GM18520 (cell line): Measurements from ENCODE around the gene FAM184A.

Experiments
- ATAC-seq: cut with Tn5 transposase; IDR thresholded peaks from one replicate; pipeline ENCODE4 v1.9.1; 2021; ENCODE audit not compliant: unreplicated experiment

FAM184A gene

DNA sequence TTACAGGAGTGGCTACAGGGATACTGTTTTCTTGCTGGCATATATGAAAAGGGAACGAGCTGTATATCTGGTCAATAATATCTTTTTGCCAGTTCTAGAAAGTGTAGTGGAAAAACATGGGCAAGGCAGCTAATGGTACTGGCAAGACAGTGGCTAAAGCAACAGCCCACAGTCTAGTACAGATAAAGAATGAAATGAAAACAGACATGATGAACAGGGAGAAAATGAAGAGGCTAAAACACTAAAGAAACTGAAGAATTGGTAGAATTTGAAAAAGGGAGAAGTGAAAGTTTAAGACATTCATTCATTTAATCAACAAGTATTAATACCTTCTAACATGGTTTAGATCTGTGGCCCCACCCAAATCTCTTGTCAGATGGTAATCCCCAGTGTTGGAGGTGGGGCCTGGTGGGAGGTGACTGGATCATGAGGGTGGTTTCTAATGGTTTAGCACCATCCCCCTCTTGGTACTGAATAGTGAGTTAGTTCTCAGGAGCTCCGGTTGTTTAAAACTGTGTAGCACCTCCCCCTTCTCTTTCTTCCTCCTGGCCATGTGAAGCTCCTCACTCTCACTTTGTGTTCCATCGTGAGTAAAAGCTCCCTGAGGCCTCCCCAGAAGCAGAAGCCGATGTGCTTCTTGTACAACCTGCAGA, 18.1 kb downstream of the FAM184A start:
- ATAC-seq: no peak

GRCh38 chr6:119055069-119055468, 23.4 kb downstream of the FAM184A start:
- no peak for ATAC-seq

DNA sequence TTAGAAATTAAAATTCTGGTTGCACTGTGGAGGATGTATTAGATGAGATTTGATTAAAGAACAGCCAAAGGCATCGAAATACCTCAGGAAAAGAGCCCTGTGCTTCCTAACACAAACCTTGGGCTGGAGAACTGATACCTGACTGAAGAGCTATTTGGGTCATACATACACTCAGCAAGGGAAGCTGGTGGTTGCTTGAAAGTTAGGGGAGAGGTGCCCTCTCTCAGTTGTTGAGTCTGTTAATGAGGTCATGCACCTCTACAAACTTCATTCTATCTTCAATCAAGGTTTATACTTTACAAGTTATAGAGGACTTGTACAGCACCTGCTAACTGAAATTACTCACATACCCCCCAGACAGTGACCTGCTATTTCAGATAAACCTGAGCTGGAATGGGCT, 25.5 kb downstream of the FAM184A start:
- no peak for ATAC-seq

GRCh38 chr6:119052292-119052889, 26.1 kb downstream of the FAM184A start:
- no peak for ATAC-seq

- no peak for ATAC-seq
Observed at GRCh38 chr6:119044255-119044654, 34.2 kb downstream of the FAM184A start.

GRCh38 chr6:119043783-119044182, 34.7 kb downstream of the FAM184A start:
- peak; percentile 80 for ATAC-seq

GRCh38 chr6:119043265-119043664, 35.2 kb downstream of the FAM184A start:
- ATAC-seq: no peak

- ATAC-seq: no peak
Observed at GRCh38 chr6:119040636-119041035, 37.8 kb downstream of the FAM184A start.

GRCh38 chr6:119040229-119040628, 38.2 kb downstream of the FAM184A start:
- ATAC-seq: no peak

DNA sequence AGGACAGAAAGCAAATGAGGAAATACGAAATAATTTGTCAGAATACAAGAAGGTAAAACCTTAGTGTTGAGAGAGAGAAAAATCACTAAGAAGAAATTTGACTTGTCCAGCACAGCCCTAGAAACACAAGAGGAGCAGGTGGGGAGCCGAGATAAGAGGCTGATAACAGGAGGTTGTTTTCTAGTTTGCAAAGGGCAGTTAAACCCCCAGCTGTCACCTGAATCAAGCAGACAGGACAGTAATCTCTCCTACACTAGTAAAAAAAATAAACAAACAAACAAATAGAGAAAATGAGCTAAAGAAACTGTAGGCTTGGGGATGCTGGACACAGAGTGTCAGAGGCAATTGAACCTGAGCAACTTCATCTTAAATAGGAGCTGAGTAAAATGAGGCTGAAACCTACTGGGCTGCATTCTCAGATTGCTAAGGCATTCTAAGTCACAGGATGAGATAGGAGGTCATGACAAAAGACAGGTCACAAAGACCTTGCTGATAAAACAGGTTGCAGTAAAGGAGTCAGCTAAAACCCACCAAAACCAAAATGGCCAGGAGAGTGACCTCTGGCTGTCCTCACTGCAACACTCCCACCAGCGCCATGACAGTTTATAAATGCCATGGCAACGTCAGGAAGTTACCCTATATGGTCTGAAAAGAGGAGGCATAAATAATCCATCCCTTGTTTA, 40.4 kb downstream of the FAM184A start:
- no peak for ATAC-seq

GRCh38 chr6:119037264-119037663, 41.2 kb downstream of the FAM184A start:
- ATAC-seq: no peak

DNA sequence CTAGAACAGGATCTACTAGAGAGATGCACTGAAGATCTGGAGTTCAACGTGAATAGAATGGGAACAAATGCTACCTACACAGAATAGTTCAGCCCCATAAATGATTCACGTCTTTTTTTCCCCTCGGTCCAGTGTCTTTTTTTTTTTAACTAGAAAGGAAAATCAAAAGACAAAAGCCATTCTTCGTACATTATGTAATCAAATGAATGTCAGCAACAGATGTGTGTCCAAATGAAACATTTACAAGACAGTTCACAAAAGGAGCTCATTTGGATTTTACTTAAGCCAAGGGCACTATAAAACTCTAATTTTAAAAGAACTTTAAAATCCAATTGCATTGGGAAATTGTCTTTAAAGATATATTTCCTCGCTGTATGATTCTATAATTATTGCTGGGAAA, 42.4 kb downstream of the FAM184A start:
- no peak for ATAC-seq

DNA sequence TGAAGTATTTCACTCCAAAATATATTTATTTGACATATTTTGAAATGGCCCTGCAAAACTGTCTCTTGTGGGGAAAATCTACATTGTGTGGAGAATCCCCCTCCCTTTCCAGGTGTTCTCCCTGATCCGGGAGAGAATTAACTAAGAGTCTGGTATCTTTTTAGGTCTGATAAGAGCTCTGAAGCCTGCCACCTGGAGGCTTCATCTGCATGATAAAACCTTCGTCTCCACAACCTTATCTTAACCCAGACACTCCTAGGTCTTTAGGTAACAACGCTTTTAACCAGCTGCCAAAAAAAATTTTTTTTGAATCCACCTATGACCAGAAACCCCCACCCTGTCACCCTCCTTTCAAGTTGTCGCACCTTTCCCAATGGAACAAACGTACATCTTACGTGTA, 43.0 kb downstream of the FAM184A start:
- ATAC-seq: no peak

DNA sequence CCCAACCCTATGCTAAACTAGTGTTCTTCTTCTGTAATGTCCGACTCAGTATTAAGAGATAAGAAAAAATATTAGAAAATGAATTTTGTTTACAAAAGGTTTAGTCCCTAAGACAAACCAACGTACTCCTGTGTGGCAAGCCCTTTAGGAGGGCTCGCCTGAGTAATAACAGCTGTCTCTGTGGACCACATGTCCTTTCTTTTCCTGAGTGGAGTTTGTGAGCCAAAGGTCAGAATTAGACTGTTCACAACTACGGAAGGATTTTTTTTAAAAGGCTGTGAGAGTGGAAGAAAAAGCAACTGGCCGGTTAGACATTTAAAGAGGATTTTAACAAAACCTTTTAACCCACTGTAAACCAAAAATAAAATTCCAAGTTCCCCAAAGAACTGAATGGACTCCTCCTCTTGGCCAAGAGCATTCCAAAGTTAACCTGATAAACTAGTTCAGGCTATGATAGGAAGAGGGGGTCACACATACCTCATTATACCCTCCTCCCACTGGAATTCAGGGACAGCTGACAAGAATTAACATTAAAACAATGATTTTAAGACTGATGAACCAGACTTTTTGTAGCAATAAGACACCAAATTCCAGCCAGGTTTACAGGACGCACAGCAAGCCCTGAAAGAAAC, 43.5 kb downstream of the FAM184A start:
- no peak for ATAC-seq

- no peak for ATAC-seq
Observed at GRCh38 chr6:119032428-119032827, 46.0 kb downstream of the FAM184A start.

DNA sequence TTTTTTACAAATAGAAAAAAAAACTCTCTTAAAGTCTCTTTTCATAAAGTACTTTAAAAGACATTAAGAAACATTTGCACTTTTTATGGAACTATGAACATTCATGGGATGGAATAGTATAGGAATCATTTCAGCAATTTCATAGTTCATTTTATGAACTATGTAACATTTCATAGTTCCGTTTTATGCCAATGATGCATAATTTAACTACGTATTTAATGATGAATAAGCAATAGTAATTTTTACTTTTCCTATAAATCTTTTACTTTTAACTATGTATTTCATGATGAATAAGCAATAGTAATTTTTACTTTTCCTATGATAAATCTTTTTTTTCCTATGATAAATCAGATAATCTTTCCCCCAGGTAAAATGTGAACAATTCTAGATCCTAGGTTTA, 47.7 kb downstream of the FAM184A start:
- no peak for ATAC-seq

DNA sequence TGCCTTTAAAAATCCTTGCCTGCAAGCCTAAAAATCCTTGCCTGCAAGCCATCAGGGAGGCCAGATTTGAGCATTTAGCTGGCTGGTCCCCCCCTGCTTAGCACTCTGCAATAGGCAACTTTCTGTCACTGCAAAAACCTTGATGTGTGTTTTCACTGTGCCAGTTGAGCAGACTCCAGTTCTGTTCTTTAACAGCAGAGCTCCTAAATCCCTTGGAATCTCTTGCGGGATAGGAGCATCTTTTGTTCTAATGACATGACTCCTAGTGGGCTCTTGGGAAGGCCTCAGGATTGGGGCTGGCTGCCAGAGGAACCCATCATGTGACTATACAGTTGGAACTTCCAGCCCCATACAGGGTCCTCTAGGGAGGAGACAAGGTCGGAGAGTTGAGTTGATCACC, 50.4 kb downstream of the FAM184A start:
- no peak for ATAC-seq

DNA sequence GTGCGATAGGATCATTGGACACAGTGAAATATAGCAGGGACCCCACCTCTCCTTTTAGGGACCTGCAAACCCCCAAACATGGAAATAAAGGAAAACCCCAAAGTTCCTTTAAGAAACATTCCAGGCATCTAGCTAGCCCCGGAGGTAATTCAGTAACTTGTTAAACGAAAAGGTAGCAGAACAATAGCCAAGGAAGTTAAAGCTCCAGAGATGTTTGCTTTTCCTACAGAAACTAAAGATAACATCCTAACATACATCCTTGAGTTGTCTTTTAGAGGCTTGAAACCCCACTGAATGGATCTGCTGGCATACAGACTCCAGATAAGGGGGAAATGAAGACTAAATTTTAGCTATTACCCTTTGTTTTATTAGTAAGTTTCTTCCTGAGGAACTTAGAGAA, 51.0 kb downstream of the FAM184A start:
- ATAC-seq: no peak

GRCh38 chr6:119026822-119027221, 51.6 kb downstream of the FAM184A start:
- no peak for ATAC-seq

- ATAC-seq: no peak
Observed at GRCh38 chr6:119025793-119026192, 52.7 kb downstream of the FAM184A start.

- no peak for ATAC-seq
Observed at GRCh38 chr6:119024111-119024510, 54.4 kb downstream of the FAM184A start.

- ATAC-seq: no peak
Observed at GRCh38 chr6:119022796-119023195, 55.7 kb downstream of the FAM184A start.
